Measurements from ENCODE around the gene CIDEA. TPM values are rescaled to one million over a fixed set of nuclear protein-coding genes. Genes with fewer than 3 reads are reported as not detected.

The CIDEA gene
- total RNA-seq, 1 experiment from 2014 or later, result 0.50 TPM

DNA sequence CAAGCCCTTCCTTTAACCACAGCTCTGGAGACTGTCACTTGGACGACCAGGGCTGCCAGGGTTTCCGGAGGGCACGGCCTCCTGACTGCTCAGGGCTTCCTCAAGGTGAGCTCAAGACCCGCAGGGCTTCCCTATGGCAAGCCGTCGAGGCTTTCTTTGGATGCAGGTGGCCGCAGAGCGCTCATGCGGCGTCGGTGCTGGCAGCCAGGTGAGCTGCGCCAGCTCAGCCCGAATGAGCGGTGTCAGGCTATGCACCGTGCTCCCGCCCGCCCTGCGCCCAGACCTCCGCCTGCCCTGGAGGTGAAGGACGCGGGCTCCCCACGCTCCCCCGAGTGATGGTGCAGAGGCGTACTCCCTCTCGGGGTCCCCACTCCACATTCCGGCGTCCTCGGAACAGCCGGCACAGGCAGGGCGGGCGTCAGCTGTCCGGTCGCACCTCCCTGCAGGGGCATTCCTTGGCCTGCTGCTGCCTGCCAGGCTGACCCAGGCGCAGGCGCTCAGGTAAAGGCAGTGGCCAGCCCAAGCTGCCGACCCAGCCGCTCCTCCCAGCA, 33.0 kb downstream of the CIDEA start (continued):
- TF ChIP-seq, protein P1, sequence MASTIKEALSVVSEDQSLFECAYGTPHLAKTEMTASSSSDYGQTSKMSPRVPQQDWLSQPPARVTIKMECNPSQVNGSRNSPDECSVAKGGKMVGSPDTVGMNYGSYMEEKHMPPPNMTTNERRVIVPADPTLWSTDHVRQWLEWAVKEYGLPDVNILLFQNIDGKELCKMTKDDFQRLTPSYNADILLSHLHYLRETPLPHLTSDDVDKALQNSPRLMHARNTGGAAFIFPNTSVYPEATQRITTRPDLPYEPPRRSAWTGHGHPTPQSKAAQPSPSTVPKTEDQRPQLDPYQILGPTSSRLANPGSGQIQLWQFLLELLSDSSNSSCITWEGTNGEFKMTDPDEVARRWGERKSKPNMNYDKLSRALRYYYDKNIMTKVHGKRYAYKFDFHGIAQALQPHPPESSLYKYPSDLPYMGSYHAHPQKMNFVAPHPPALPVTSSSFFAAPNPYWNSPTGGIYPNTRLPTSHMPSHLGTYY (CRISPR knock-in tag; IDR thresholded peaks at IDR 0.05), result no peak
- TF ChIP-seq HMGA2 (CRISPR knock-in tag; IDR thresholded peaks at IDR 0.05) (no peak), ETV6 (CRISPR knock-in tag; IDR thresholded peaks at IDR 0.05) (no peak), ESRRA (CRISPR knock-in tag; IDR thresholded peaks at IDR 0.05; ENCODE audit: borderline replicate concordance) (0 out of 2 replicates have a peak, but pooled peaks have one; percentile 73), FOXP1 (CRISPR knock-in tag; IDR thresholded peaks at IDR 0.05; ENCODE audit: borderline replicate concordance) (peak; percentile 56; the same call in 1 of the 2 replicates), RORB (CRISPR knock-in tag; IDR thresholded peaks at IDR 0.05) (no peak), GRHL2 (CRISPR knock-in tag; IDR thresholded peaks at IDR 0.05; ENCODE audit: insufficient replicate concordance, severe bottlenecking) (no peak), CREB1 (CRISPR knock-in tag; IDR thresholded peaks at IDR 0.05) (no peak; the same call in 1 of the 2 replicates), EMX1 (CRISPR knock-in tag; IDR thresholded peaks at IDR 0.05) (no peak), NFE2L1 (CRISPR knock-in tag; IDR thresholded peaks at IDR 0.05) (no peak), JUN (CRISPR knock-in tag; IDR thresholded peaks at IDR 0.05) (no peak), ZNF232 (CRISPR knock-in tag; IDR thresholded peaks at IDR 0.05) (peak; percentile 26; the same call in 1 of the 2 replicates), SMAD3 (CRISPR knock-in tag; IDR thresholded peaks at IDR 0.05; ENCODE audit: borderline replicate concordance) (peak; percentile 40; the same call in 1 of the 2 replicates)
- TF ChIP-seq, protein P2, sequence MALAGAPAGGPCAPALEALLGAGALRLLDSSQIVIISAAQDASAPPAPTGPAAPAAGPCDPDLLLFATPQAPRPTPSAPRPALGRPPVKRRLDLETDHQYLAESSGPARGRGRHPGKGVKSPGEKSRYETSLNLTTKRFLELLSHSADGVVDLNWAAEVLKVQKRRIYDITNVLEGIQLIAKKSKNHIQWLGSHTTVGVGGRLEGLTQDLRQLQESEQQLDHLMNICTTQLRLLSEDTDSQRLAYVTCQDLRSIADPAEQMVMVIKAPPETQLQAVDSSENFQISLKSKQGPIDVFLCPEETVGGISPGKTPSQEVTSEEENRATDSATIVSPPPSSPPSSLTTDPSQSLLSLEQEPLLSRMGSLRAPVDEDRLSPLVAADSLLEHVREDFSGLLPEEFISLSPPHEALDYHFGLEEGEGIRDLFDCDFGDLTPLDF (CRISPR knock-in tag; IDR thresholded peaks at IDR 0.05), result no peak
- TF ChIP-seq, protein P3, sequence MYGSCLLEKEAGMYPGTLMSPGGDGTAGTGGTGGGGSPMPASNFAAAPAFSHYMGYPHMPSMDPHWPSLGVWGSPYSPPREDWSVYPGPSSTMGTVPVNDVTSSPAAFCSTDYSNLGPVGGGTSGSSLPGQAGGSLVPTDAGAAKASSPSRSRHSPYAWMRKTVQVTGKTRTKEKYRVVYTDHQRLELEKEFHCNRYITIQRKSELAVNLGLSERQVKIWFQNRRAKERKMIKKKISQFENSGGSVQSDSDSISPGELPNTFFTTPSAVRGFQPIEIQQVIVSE (CRISPR knock-in tag; IDR thresholded peaks at IDR 0.05; ENCODE audit: borderline replicate concordance), result no peak
- TF ChIP-seq, protein P4, sequence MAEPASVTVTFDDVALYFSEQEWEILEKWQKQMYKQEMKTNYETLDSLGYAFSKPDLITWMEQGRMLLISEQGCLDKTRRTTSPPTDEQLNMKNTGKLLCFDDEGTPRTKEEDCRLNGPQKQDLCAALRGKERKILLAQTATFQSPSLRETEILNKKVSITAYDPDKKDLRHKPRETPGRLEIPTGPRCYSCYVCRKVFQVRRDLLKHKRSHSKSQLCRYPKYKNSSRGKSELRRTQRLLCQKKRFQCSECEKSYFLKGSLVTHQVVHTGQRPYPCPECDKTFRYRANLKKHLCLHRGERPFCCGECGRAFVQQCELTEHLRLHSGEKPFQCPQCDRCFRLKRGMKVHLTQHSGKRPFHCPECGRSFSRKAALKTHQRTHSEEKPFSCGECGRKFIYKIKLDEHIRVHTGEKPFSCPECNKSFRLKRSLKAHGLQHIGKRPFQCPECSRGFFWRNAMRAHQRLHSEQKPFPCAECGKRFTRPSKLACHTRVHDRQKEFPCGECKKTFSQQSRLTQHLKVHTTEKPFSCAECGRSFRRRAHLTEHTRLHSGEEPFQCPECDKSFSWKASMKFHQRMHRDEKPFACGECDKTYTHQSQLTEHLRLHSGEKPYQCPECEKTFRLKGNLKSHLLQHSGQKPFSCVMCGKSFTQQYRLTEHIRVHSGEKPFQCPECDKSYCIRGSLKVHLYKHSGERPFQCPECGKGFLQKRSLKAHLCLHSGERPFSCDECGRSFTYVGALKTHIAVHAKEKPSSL (CRISPR knock-in tag; conservative IDR thresholded peaks at IDR 0.05), result no peak
- TF ChIP-seq, protein P5, sequence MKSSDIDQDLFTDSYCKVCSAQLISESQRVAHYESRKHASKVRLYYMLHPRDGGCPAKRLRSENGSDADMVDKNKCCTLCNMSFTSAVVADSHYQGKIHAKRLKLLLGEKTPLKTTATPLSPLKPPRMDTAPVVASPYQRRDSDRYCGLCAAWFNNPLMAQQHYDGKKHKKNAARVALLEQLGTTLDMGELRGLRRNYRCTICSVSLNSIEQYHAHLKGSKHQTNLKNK (CRISPR knock-in tag; IDR thresholded peaks at IDR 0.05), result no peak
- TF ChIP-seq, protein P6, sequence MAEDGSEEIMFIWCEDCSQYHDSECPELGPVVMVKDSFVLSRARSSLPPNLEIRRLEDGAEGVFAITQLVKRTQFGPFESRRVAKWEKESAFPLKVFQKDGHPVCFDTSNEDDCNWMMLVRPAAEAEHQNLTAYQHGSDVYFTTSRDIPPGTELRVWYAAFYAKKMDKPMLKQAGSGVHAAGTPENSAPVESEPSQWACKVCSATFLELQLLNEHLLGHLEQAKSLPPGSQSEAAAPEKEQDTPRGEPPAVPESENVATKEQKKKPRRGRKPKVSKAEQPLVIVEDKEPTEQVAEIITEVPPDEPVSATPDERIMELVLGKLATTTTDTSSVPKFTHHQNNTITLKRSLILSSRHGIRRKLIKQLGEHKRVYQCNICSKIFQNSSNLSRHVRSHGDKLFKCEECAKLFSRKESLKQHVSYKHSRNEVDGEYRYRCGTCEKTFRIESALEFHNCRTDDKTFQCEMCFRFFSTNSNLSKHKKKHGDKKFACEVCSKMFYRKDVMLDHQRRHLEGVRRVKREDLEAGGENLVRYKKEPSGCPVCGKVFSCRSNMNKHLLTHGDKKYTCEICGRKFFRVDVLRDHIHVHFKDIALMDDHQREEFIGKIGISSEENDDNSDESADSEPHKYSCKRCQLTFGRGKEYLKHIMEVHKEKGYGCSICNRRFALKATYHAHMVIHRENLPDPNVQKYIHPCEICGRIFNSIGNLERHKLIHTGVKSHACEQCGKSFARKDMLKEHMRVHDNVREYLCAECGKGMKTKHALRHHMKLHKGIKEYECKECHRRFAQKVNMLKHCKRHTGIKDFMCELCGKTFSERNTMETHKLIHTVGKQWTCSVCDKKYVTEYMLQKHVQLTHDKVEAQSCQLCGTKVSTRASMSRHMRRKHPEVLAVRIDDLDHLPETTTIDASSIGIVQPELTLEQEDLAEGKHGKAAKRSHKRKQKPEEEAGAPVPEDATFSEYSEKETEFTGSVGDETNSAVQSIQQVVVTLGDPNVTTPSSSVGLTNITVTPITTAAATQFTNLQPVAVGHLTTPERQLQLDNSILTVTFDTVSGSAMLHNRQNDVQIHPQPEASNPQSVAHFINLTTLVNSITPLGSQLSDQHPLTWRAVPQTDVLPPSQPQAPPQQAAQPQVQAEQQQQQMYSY (CRISPR knock-in tag; IDR thresholded peaks at IDR 0.05), result no peak
- TF ChIP-seq, protein P7, sequence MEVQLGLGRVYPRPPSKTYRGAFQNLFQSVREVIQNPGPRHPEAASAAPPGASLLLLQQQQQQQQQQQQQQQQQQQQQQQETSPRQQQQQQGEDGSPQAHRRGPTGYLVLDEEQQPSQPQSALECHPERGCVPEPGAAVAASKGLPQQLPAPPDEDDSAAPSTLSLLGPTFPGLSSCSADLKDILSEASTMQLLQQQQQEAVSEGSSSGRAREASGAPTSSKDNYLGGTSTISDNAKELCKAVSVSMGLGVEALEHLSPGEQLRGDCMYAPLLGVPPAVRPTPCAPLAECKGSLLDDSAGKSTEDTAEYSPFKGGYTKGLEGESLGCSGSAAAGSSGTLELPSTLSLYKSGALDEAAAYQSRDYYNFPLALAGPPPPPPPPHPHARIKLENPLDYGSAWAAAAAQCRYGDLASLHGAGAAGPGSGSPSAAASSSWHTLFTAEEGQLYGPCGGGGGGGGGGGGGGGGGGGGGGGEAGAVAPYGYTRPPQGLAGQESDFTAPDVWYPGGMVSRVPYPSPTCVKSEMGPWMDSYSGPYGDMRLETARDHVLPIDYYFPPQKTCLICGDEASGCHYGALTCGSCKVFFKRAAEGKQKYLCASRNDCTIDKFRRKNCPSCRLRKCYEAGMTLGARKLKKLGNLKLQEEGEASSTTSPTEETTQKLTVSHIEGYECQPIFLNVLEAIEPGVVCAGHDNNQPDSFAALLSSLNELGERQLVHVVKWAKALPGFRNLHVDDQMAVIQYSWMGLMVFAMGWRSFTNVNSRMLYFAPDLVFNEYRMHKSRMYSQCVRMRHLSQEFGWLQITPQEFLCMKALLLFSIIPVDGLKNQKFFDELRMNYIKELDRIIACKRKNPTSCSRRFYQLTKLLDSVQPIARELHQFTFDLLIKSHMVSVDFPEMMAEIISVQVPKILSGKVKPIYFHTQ (CRISPR knock-in tag; IDR thresholded peaks at IDR 0.05), result no peak
- TF ChIP-seq, protein P8, sequence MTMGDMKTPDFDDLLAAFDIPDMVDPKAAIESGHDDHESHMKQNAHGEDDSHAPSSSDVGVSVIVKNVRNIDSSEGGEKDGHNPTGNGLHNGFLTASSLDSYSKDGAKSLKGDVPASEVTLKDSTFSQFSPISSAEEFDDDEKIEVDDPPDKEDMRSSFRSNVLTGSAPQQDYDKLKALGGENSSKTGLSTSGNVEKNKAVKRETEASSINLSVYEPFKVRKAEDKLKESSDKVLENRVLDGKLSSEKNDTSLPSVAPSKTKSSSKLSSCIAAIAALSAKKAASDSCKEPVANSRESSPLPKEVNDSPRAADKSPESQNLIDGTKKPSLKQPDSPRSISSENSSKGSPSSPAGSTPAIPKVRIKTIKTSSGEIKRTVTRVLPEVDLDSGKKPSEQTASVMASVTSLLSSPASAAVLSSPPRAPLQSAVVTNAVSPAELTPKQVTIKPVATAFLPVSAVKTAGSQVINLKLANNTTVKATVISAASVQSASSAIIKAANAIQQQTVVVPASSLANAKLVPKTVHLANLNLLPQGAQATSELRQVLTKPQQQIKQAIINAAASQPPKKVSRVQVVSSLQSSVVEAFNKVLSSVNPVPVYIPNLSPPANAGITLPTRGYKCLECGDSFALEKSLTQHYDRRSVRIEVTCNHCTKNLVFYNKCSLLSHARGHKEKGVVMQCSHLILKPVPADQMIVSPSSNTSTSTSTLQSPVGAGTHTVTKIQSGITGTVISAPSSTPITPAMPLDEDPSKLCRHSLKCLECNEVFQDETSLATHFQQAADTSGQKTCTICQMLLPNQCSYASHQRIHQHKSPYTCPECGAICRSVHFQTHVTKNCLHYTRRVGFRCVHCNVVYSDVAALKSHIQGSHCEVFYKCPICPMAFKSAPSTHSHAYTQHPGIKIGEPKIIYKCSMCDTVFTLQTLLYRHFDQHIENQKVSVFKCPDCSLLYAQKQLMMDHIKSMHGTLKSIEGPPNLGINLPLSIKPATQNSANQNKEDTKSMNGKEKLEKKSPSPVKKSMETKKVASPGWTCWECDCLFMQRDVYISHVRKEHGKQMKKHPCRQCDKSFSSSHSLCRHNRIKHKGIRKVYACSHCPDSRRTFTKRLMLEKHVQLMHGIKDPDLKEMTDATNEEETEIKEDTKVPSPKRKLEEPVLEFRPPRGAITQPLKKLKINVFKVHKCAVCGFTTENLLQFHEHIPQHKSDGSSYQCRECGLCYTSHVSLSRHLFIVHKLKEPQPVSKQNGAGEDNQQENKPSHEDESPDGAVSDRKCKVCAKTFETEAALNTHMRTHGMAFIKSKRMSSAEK (CRISPR knock-in tag; IDR thresholded peaks at IDR 0.05; ENCODE audit: borderline replicate concordance), result no peak
- TF ChIP-seq, protein P9, sequence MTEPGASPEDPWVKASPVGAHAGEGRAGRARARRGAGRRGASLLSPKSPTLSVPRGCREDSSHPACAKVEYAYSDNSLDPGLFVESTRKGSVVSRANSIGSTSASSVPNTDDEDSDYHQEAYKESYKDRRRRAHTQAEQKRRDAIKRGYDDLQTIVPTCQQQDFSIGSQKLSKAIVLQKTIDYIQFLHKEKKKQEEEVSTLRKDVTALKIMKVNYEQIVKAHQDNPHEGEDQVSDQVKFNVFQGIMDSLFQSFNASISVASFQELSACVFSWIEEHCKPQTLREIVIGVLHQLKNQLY (CRISPR knock-in tag; IDR thresholded peaks at IDR 0.05), result no peak
